Stimulated activated CD8-positive, alpha-beta memory T cell treated with anti-CD3 and anti-CD28 coated beads, Interleukin-7, amount 100 ng/mL, for 48 hours (primary cell): ENCODE results near the gene UST.
"Not testable (repeated sequence)": the region's sequence is repeated elsewhere in the genome, so short reads cannot be mapped to it uniquely, and the experiment has no call there.

Experiments used
- DNase-seq, 2 donors: peaks; one replicate each; pipeline ENCODE4 v3.0.0-alpha.2; 2020; ENCODE audit warnings: low read depth in 1 of 2; ENCODE audit errors: extremely low read depth in 1 of 2

The UST gene

GRCh38 chr6:148831064-148831463 lies 84.2 kb downstream of the UST start:
- peak in 1 of 2 donors; percentile 10 for DNase-seq

- DNase-seq = no peak
Observed at GRCh38 chr6:148831531-148831930, 84.7 kb downstream of the UST start.

- no peak for DNase-seq
Observed at GRCh38 chr6:148835920-148836441, 89.2 kb downstream of the UST start.

DNA sequence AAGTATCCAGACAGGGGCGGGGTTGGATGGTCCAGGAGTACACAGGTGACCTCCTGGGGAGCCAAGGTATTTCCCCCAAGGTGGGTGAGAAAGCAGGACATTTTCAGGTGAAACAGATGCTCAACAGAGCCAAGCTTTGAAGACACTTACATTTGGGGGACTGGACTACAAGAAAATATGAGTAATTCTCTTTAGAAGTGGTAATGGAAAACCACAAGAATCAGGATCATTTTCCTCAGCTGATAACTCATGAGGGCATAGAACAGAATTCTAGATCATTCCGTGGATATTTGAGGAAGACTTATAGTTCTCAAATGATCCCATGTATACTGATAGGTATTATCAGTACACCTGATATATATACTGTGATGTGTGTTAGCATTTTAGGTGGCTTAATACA lies 89.9 kb downstream of the UST start:
- no peak for DNase-seq

GRCh38 chr6:148837941-148838340 lies 91.1 kb downstream of the UST start:
- DNase-seq = no peak

DNA sequence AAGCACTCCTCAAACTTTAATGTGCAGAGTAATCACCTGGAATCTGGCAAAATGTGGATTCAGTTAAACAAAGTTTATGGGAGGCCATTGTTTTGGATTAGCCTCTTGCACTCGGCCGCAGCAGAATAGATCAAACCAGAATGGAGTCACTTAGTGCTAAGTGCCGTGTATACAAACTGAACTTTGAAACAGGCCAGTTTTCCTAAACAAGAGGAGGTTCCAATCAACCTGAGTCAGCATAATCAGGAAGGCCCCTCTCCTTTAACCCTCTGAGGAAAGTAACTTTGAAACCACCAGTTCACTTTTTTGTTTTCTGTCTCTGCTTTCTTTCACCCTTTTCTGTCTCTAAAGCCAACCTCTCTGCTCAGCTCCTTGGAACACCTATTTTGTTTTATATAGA lies 92.2 kb downstream of the UST start:
- no peak for DNase-seq

DNA sequence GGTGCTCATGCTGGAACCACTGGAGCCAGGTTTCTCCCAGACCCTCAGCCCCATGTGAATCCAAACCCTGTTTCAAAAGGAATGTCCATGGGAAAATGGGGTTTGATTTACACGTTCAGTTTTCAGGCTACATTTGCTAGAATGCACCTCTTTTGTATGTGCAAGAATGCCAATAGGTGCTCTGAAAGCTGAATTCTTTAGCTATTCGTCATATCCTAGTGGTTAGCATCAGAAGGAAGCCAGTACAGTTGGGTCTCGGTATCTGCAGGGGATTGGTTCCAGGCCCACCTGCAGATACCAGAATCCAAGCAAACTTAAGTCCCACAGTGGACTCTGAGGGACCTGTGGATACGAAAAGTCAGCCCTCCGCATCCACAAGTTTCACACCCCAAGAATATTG lies 93.4 kb downstream of the UST start:
- DNase-seq = no peak

DNA sequence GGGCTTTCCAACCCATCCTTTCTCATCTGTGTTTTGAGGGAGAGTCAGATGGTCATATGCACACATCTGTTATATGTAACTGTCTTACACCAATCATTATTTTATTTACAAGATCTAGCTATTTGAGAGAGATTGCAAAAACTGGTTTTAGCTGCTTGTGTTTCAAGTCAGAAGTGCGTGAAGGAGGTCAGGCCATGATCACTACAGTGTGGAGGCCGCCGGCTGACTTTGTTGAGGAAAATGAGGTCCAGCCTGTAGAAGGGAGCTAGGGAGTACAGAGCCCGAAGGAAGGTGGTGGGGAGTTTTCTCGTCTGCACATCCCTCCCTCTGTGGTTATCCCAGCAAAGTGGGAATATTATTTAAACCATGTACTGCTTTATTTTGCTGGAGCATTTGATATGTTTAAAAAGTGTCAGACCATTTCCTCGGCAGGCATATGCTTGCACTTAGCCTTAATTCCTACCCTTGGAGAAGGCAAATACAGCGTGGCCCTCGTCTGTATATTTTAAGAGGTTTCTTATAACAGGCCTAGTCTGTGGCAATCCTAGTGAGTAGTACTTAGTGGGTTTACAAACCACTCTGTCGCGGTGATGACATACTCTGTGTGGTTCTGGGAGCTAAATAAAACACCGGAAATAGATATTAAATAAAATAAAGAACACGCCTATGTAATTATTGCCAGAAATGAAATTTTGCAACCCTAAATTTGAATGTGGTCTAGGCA lies 95.6 kb downstream of the UST start:
- DNase-seq = no peak

- no peak for DNase-seq
Observed at GRCh38 chr6:148845464-148845863, 98.6 kb downstream of the UST start.

GRCh38 chr6:148846778-148847761 lies 100.2 kb downstream of the UST start:
- DNase-seq = no peak

DNA sequence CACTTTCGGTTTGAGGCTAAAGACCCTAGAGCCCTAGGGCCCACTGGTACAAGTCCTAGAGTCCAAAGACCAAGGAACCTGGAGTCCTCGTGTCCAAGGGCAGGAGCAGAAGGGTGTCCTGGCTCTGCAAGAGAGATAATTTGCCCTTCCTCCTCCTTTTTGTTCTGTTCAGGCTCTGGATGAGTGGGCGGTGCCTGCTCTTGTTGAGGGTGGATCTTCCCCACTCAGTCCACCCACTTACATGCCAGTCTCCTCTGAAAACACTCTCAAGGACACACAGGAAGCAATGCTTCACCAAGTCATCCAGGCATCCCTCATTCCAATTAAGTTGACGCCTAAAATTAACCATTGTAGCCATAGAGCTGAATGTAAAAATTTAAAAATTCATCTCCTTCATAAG lies 102.1 kb downstream of the UST start:
- DNase-seq = no peak

- not testable (repeated sequence) for DNase-seq
Observed at GRCh38 chr6:148849449-148849848, 102.6 kb downstream of the UST start.

DNA sequence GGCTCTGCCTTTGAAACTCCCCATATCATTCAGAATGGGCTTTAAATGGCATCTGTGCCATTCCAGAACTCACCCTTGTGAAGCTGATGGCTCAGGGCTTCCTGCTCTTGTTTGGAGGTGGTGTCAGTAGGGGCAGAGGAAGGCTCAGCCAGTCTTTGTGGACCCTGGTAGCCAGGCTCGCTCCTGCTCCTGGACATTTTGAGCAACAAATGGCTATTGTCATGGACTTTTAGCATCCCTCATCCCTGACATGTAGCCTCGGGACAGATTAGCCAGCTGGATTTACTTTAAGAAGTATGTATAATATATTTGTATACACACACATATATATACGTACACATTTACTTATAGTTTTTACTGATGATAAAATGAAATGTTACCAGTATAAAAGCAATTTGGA lies 104.1 kb downstream of the UST start:
- DNase-seq = no peak

DNA sequence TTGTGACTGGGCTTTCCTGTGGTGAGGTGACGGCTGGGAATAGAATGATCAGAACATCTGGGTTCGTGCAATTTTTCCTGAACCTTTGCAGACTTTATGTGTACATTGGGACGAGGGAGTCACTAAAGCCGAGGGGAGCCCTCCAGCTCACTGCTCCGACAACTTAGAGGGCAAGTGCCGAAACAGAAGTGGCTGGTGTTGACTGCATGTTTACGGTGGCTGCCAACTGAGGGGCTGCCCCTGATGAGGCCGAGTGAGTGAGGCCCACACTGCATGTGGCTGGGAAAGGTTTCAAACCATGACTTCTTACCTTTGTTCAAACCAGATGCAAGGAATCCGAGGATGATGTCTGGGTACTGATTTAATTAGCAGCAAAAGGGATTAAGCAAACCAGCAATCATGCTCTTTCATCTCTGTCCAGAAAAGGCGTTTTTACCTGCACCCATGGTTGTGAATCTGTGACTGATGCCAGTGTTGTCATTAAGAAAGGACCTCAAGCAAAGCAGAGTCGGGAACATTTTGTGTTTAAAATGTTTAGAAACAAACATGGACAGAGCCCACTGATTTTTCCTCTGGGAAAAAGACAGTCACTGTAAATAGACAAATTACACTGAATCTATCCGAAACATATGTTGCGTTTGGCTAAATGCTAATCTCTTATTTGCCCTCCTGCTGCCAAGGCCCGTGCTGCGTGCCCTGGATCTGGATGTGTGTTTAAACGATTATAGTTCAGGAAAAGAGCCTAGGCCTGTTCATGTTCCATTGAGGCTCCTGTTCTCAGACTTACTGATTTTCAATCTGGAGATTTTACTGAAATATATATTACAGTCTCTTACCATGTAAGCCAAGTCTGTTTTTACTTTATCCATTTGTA lies 105.1 kb downstream of the UST start:
- DNase-seq = no peak

DNA sequence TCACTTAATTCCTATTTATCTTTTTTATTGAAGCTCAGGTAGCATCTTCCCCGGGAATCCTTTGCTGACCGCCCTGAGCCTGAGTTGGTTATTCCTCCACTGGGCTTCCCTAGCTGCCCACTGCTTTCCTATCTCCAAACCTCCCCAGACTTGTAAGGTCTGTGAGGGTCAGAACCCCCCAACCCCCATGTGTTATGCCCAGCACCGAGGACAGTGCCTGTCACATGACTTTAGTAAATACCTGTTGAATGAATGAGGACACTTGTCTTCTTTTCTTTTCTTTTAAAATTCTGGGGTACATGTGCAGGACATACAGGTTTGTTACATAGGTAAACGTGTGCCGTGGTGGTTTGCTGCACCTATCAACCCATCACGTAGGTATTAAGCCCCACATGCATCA lies 105.9 kb downstream of the UST start:
- no peak for DNase-seq

GRCh38 chr6:148853113-148853512 lies 106.3 kb downstream of the UST start:
- not testable (repeated sequence) for DNase-seq

GRCh38 chr6:148854096-148854495 lies 107.3 kb downstream of the UST start:
- DNase-seq = no peak

DNA sequence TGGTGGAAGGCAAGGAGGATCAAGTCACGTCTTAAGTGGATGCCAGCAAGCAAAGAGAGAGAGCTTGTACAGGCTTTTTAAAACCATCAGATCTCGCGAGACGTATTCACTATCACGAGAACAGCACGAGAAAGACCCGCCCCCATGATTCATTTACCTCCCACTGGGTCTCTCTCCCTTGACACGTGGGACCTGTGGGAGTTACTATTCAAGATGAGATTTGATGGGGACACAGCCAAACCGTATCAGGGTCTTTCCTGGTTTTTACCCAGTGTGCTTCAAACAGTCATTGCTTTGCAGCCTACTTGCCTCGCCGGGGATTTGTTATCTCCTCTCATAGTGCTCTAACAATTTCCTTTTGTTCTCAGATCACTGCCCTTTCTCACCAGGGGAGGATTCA lies 108.2 kb downstream of the UST start:
- DNase-seq = no peak

DNA sequence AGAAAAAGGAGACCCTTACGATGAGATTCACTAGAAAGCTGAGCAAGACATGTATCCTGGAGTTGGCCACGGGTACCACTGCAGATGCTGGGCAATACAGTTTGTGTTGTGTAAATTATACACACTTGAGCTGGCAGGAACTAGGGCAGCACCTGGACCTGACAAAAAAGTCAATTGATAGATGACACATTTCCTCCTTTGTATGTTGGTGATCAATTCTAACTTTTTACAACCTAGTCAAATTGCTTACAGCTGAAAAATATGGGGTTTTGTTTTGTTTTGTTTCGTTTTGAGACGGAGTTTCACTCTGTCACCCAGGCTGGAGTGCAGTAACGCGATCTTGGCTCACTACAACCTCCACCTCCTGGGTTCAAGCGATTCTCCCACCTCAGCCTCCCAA lies 108.9 kb downstream of the UST start:
- no peak for DNase-seq

GRCh38 chr6:148857798-148858390 lies 111.1 kb downstream of the UST start:
- DNase-seq = no peak
